ENCODE results near the gene S100A2.

Gene S100A2

GRCh38 chr1:153536012-153536670, 29.5 kb downstream of the S100A2 start:
- Histone ChIP-seq H3K36me3 (ENCODE audit: control insufficient read depth, insufficient read depth, low read length) (no peaks in the 10 kb centered on the region), H3K27ac (ENCODE audit: low read depth, low read length, severe bottlenecking) (no peak overlapping the region), H3K4me3 (ENCODE audit: extremely low read depth, insufficient read depth, low read length, poor library complexity, severe bottlenecking) (peak overlapping the region; percentile 30), H3K9me3 (ENCODE audit: control insufficient read depth, low read length) (no peaks in the 10 kb centered on the region), H3K4me1 (ENCODE audit: control insufficient read depth, insufficient read depth, low read length, poor library complexity, severe bottlenecking) (peaks cover 32% of the 10 kb centered on the region)
- WGBS, 2 experiments (ENCODE audit: insufficient coverage in 2 of 2) = 49 to 61% methylated on average over 21 to 35 of the region's 38 CpGs

GRCh38 chr1:153535242-153536011, 30.2 kb downstream of the S100A2 start, which contains the start of gene S100A6:
Gene S100A6, minus strand, starts transcription at chr1:153535991. Its CDS starts 652 bp downstream, at chr1:153535339.
- no peaks in the 10 kb centered on the region for H3K36me3 ChIP-seq (ENCODE audit: control insufficient read depth, insufficient read depth, low read length)
- H3K4me1 ChIP-seq (ENCODE audit: control insufficient read depth, insufficient read depth, low read length, poor library complexity, severe bottlenecking) = peaks cover 25% of the 10 kb centered on the region
- peak within 1 kb of the TSS; percentile 30 for H3K4me3 ChIP-seq (ENCODE audit: extremely low read depth, insufficient read depth, low read length, poor library complexity, severe bottlenecking)
- H3K9me3 ChIP-seq (ENCODE audit: control insufficient read depth, low read length) = no peaks in the 10 kb centered on the region
- H3K27ac ChIP-seq (ENCODE audit: low read depth, low read length, severe bottlenecking) = no peak within 1 kb of the TSS
- 39 to 75% methylated on average over 15 to 16 of the region's 18 CpGs for WGBS, 2 experiments (ENCODE audit: insufficient coverage in 2 of 2)

GRCh38 chr1:153534925-153535241, 30.8 kb downstream of the S100A2 start:
- 93 to 100% methylated on average over 1 to 3 of the region's 3 CpGs for WGBS, 2 experiments (ENCODE audit: insufficient coverage in 2 of 2)
- no peak overlapping the region for H3K27ac ChIP-seq (ENCODE audit: low read depth, low read length, severe bottlenecking)
- no peaks in the 10 kb centered on the region for H3K9me3 ChIP-seq (ENCODE audit: control insufficient read depth, low read length)
- no peaks in the 10 kb centered on the region for H3K36me3 ChIP-seq (ENCODE audit: control insufficient read depth, insufficient read depth, low read length)
- H3K4me1 ChIP-seq (ENCODE audit: control insufficient read depth, insufficient read depth, low read length, poor library complexity, severe bottlenecking) = peaks cover 20% of the 10 kb centered on the region
- peak overlapping the region; percentile 30 for H3K4me3 ChIP-seq (ENCODE audit: extremely low read depth, insufficient read depth, low read length, poor library complexity, severe bottlenecking)

GRCh38 chr1:153534226-153534924, 31.3 kb downstream of the S100A2 start:
- Histone ChIP-seq H3K27ac (ENCODE audit: low read depth, low read length, severe bottlenecking) (peak overlapping the region; percentile 57), H3K36me3 (ENCODE audit: control insufficient read depth, insufficient read depth, low read length) (no peaks in the 10 kb centered on the region), H3K4me1 (ENCODE audit: control insufficient read depth, insufficient read depth, low read length, poor library complexity, severe bottlenecking) (peaks cover 18% of the 10 kb centered on the region), H3K4me3 (ENCODE audit: extremely low read depth, insufficient read depth, low read length, poor library complexity, severe bottlenecking) (peak overlapping the region; percentile 30), H3K9me3 (ENCODE audit: control insufficient read depth, low read length) (no peaks in the 10 kb centered on the region)
- 91 to 100% methylated on average over 3 to 5 of the region's 7 CpGs for WGBS, 2 experiments (ENCODE audit: insufficient coverage in 2 of 2)

GRCh38 chr1:153533689-153534201, 31.9 kb downstream of the S100A2 start:
- Histone ChIP-seq H3K4me1 (ENCODE audit: control insufficient read depth, insufficient read depth, low read length, poor library complexity, severe bottlenecking) (peaks cover 18% of the 10 kb centered on the region), H3K4me3 (ENCODE audit: extremely low read depth, insufficient read depth, low read length, poor library complexity, severe bottlenecking) (no peak overlapping the region), H3K36me3 (ENCODE audit: control insufficient read depth, insufficient read depth, low read length) (no peaks in the 10 kb centered on the region), H3K9me3 (ENCODE audit: control insufficient read depth, low read length) (no peaks in the 10 kb centered on the region), H3K27ac (ENCODE audit: low read depth, low read length, severe bottlenecking) (peak overlapping the region; percentile 70)
- 81 to 90% methylated on average over 11 to 13 of the region's 13 CpGs for WGBS, 2 experiments (ENCODE audit: insufficient coverage in 2 of 2)

- H3K27ac ChIP-seq (ENCODE audit: low read depth, low read length, severe bottlenecking) = peak overlapping the region; percentile 70
Observed at GRCh38 chr1:153532769-153533599, 32.7 kb downstream of the S100A2 start.

GRCh38 chr1:153532181-153532580, 33.5 kb downstream of the S100A2 start:
- peaks cover 15% of the 10 kb centered on the region for H3K4me1 ChIP-seq (ENCODE audit: control insufficient read depth, insufficient read depth, low read length, poor library complexity, severe bottlenecking)
- H3K36me3 ChIP-seq (ENCODE audit: control insufficient read depth, insufficient read depth, low read length) = no peaks in the 10 kb centered on the region
- H3K4me3 ChIP-seq (ENCODE audit: extremely low read depth, insufficient read depth, low read length, poor library complexity, severe bottlenecking) = no peak overlapping the region
- 80 to 83% methylated on average over 2 of the region's 2 CpGs for WGBS, 2 experiments (ENCODE audit: insufficient coverage in 2 of 2)
- no peaks in the 10 kb centered on the region for H3K9me3 ChIP-seq (ENCODE audit: control insufficient read depth, low read length)
- H3K27ac ChIP-seq (ENCODE audit: low read depth, low read length, severe bottlenecking) = no peak overlapping the region

More at GRCh38 chr1:153532769-153533599, 32.7 kb downstream of the S100A2 start:
- no peaks in the 10 kb centered on the region for H3K36me3 ChIP-seq (ENCODE audit: control insufficient read depth, insufficient read depth, low read length)
- H3K4me1 ChIP-seq (ENCODE audit: control insufficient read depth, insufficient read depth, low read length, poor library complexity, severe bottlenecking) = peaks cover 15% of the 10 kb centered on the region
- WGBS, 2 experiments (ENCODE audit: insufficient coverage in 2 of 2) = 18 to 22% methylated on average over 23 to 29 of the region's 34 CpGs
- H3K9me3 ChIP-seq (ENCODE audit: control insufficient read depth, low read length) = no peaks in the 10 kb centered on the region
- no peak overlapping the region for H3K4me3 ChIP-seq (ENCODE audit: extremely low read depth, insufficient read depth, low read length, poor library complexity, severe bottlenecking)

- peaks cover 15% of the 10 kb centered on the region for H3K4me1 ChIP-seq (ENCODE audit: control insufficient read depth, insufficient read depth, low read length, poor library complexity, severe bottlenecking)
- no peak overlapping the region for H3K4me3 ChIP-seq (ENCODE audit: extremely low read depth, insufficient read depth, low read length, poor library complexity, severe bottlenecking)
- H3K27ac ChIP-seq (ENCODE audit: low read depth, low read length, severe bottlenecking) = no peak overlapping the region
- WGBS, 2 experiments (ENCODE audit: insufficient coverage in 2 of 2) = 92 to 100% methylated on average over 1 to 2 of the region's 3 CpGs
- H3K9me3 ChIP-seq (ENCODE audit: control insufficient read depth, low read length) = no peaks in the 10 kb centered on the region
- H3K36me3 ChIP-seq (ENCODE audit: control insufficient read depth, insufficient read depth, low read length) = no peaks in the 10 kb centered on the region
Observed at GRCh38 chr1:153531638-153532037, 34.0 kb downstream of the S100A2 start.

- no peaks in the 10 kb centered on the region for H3K36me3 ChIP-seq (ENCODE audit: control insufficient read depth, insufficient read depth, low read length)
- peaks cover 14% of the 10 kb centered on the region for H3K4me1 ChIP-seq (ENCODE audit: control insufficient read depth, insufficient read depth, low read length, poor library complexity, severe bottlenecking)
- WGBS, 2 experiments (ENCODE audit: insufficient coverage in 2 of 2) = 66 to 92% methylated on average over 3 to 4 of the region's 5 CpGs
- H3K9me3 ChIP-seq (ENCODE audit: control insufficient read depth, low read length) = no peaks in the 10 kb centered on the region
- no peak overlapping the region for H3K27ac ChIP-seq (ENCODE audit: low read depth, low read length, severe bottlenecking)
- no peak overlapping the region for H3K4me3 ChIP-seq (ENCODE audit: extremely low read depth, insufficient read depth, low read length, poor library complexity, severe bottlenecking)
Observed at GRCh38 chr1:153527683-153528040, 38.0 kb downstream of the S100A2 start.
